Placental epithelial cell (primary cell): Measurements from ENCODE around the gene HGFAC. TPM values are rescaled to one million over a fixed set of nuclear protein-coding genes. Genes with fewer than 3 reads are reported as not detected.

Experiments used
- total RNA-seq: library from RNA; depleted of rRNA; stranded (reverse); fragments of >200 nt; gene quantifications from 2 replicates; pipeline ENCODE4 v1.2.3, GENCODE V29; 2012

Gene HGFAC
- under 0.01 TPM in 1 of 2 replicates, not detected in the other for total RNA-seq

GRCh38 chr4:3441501-3442459 lies at the start of gene HGFAC:
Gene HGFAC (plus strand): TSS chr4:3441968. CDS start chr4:3442002, 34 bp downstream.

DNA sequence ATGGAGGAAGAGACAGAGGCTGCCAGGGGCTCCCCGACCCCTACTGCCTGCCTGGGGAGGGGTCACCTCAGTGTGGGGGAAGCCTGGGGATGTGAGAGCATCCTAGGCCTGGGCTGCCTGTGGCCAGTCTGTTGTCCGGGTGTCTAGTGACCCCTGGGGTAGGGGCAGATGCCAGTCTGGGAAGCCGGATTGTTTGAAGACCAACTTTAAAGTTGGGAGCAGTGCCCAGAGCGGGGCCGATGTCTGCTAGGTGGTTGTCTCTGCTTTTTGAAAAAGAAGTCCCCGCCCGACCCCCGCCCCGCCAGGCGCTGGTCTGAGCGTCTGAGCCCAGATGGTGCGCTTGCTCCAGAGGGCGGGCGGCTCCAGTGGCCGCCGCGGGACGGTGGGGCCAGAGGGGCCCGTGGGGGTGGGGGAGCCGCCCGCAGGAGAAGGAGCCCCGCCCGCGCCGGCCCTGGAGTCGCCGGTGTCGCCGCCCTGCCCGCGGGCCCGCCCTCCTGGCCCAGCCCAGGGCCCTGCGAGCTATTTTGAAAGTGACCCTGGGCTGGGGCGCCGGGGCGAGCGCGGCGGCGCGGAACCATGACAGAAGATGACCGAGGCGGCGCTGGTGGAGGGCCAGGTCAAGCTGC lies 21.1 kb downstream of the HGFAC start, which contains the start of gene DOK7:
DOK7 (plus strand) TSS at position 517 of the 626 bp plus-strand sequence; CDS start at position 587, 70 bp downstream.

Other genes starting within 250 kb of the HGFAC start
- gene MSANTD1, start 192.8 kb upstream of the HGFAC start, total RNA-seq = 1.7 and 2.7 TPM in 2 replicates
- 14.3 and 38.5 TPM in 2 replicates for gene RGS12, start 148.9 kb upstream of the HGFAC start, total RNA-seq
- not detected in 2 replicates for gene DOK7, start 21.3 kb downstream of the HGFAC start, total RNA-seq
- gene LRPAP1, start 90.5 kb downstream of the HGFAC start, total RNA-seq = 20.4 and 73.4 TPM in 2 replicates